Motor neuron (in vitro differentiated cells): Measurements from ENCODE around the gene ARHGAP40. TPM values are rescaled to one million over a fixed set of nuclear protein-coding genes. Genes with fewer than 3 reads are reported as not detected.

Source experiments
- ATAC-seq, 8 experiments: fragments of 200-7000 bp; cut with Tn5 transposase; replicated peaks in 6 of 8; 2 replicates each; pipeline ENCODE4 v1.8.0; 2021; ENCODE audit warnings: mild to moderate bottlenecking in 8 of 8, moderate library complexity in 8 of 8
- H3K27ac ChIP-seq, 2 donors: fragments of 250-450 bp; sonication (Bioruptor Pico); 2 replicates each; pipeline ENCODE4 v1.9.0; 2021; ENCODE audit warnings: antibody characterized with exemption in 2 of 2, mild to moderate bottlenecking in 2 of 2, moderate library complexity in 1 of 2
- H3K4me1 ChIP-seq, 2 donors: fragments of 250-450 bp; sonication (Bioruptor Pico); replicated peaks in 1 of 2; 2 replicates each; pipeline ENCODE4 v1.6.1; 2021; ENCODE audit warnings: antibody characterized with exemption in 2 of 2, mild to moderate bottlenecking in 2 of 2, moderate library complexity in 1 of 2
- H3K4me3 ChIP-seq, 5 donors: fragments of 250-450 bp; sonication (Bioruptor Pico); 2 replicates each; pipeline ENCODE4 v1.9.0; 2021; ENCODE audit warnings: antibody characterized with exemption in 5 of 5, mild to moderate bottlenecking in 5 of 5, moderate library complexity in 4 of 5
- WGBS, 10 experiments: fragments of 450-650 bp; shearing (Covaris generic); methylation state at CpG; one replicate each; pipeline ENCODE4 v1.0.0; 2022; 5-methylcytosine and 5-hydroxymethylcytosine counted together
- in situ Hi-C, 9 experiments: fragments of 400-800 bp; cut with MboI; loops; one replicate each; pipeline ENCODE4 v1.15.0; 2021; ENCODE audit warnings: low sequenced_read_pairs in 9 of 9, low pct_unique_long_range_greater_than_20kb in 2 of 9; ENCODE audit not compliant: unreplicated experiment in 9 of 9
- total RNA-seq, 8 experiments: library from RNA; unstranded; fragments of 300-600 nt; gene quantifications; 2 replicates each; pipeline versions ENCODE4 v1.2.3 to v1.2.4, GENCODE V29; 2022

Gene ARHGAP40
- total RNA-seq, 8 experiments from 2014 or later, result 0.21 to 0.95 TPM; not detected in 6

GRCh38 chr20:38680500-38681306 is 79.1 kb downstream of the ARHGAP40 start:
- in situ Hi-C loops, result no loop called here
- WGBS, 10 experiments, result 0 to 50% (median 20%) methylated on average over 2 to 8 of the region's 9 CpGs; no CpG with 5 or more reads in 1 of the 10 experiments
- Histone ChIP-seq H3K27ac (no peak overlapping the region), H3K4me1 (peaks cover 0 to 2% of the 10 kb centered on the region in 2 donors), H3K4me3 (no peak overlapping the region)
- peak; percentile 57 to 91 (median 66) for ATAC-seq

- H3K27ac ChIP-seq, result no peak overlapping the region
- H3K4me3 ChIP-seq, result no peak overlapping the region
- in situ Hi-C loops, result no loop called here
- WGBS, 10 experiments, result 32 to 100% (median 69%) methylated on average over 1 to 2 of the region's 2 CpGs; no CpG with 5 or more reads in 5 of the 10 experiments
- peaks cover 0 to 2% of the 10 kb centered on the region in 2 donors for H3K4me1 ChIP-seq
- no peak for ATAC-seq
Measured at GRCh38 chr20:38685271-38685670, 83.7 kb downstream of the ARHGAP40 start.

- Histone ChIP-seq H3K4me3 (no peak overlapping the region), H3K4me1 (peaks cover 0 to 2% of the 10 kb centered on the region in 2 donors), H3K27ac (no peak overlapping the region)
- peak in 4 of 8 experiments; percentile 47 to 87 (median 82) for ATAC-seq
- 1 to 45% (median 16%) methylated on average over 3 to 14 of the region's 14 CpGs for WGBS, 10 experiments
- in situ Hi-C loops, result no loop called here
Measured at GRCh38 chr20:38685853-38686473, 84.4 kb downstream of the ARHGAP40 start.

- in situ Hi-C loops, result no loop called here
Measured at GRCh38 chr20:38692436-38693411, 91.1 kb downstream of the ARHGAP40 start.

DNA sequence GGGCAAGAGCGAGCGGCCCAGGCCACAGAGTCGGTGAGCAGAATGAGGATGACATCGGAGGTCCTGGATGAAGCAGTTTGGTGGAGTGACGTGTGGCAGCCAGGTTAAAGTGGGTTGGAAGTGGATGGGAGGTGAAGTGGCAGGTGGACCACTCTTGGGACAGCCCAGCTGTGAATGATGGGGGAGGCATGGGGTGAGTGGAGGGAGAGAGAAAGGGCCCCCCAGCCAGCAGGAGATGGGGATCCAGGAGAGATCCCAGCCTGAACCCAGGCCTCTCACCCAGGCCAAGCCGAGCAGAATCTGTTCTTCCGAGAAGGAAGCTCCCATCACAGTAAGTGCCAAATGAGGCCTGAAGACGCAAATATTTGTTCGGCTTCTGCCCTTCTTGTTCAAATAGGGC is 95.7 kb downstream of the ARHGAP40 start:
- H3K27ac ChIP-seq, result no peak overlapping the region
- H3K4me3 ChIP-seq, result no peak overlapping the region
- 47 to 78% (median 55%) methylated on average over 2 to 7 of the region's 9 CpGs; no CpG with 5 or more reads in 5 of the 10 experiments for WGBS, 10 experiments
- H3K4me1 ChIP-seq, result no peaks in the 10 kb centered on the region
- no peak for ATAC-seq
- in situ Hi-C loops, result no loop called here

More at GRCh38 chr20:38692436-38693411, 91.1 kb downstream of the ARHGAP40 start:
- H3K27ac ChIP-seq, result no peak overlapping the region
- peak in 4 of 8 experiments; percentile 18 to 75 (median 72) for ATAC-seq
- WGBS, 10 experiments, result 0 to 43% (median 0%) methylated on average over 2 to 10 of the region's 13 CpGs; no CpG with 5 or more reads in 1 of the 10 experiments
- H3K4me1 ChIP-seq, result no peaks in the 10 kb centered on the region
- no peak overlapping the region for H3K4me3 ChIP-seq

DNA sequence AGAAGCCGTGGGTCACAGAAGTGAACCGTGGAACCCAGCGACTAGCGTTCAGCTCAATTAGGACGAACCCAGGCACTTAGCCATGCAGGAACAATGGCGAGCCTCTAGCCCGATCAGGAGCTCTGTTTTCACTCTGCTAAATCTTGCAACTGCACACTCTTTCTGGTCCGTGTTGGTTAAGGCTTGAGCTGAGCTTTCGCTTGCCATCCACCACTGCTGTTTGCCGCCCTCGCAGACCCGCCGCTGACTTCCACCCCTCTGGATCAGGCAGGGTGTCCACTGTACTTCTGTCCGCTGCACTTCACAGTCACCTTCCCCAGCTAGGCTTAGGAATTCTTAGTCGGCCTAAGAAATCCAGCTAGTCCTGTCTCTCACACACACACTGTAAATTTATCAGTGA is 96.9 kb downstream of the ARHGAP40 start:
- Histone ChIP-seq H3K4me3 (no peak overlapping the region), H3K27ac (no peak overlapping the region), H3K4me1 (no peaks in the 10 kb centered on the region)
- 0 to 70% (median 53%) methylated on average over 1 to 8 of the region's 15 CpGs; no CpG with 5 or more reads in 2 of the 10 experiments for WGBS, 10 experiments
- ATAC-seq, result no peak
- in situ Hi-C loops, result no loop called here

DNA sequence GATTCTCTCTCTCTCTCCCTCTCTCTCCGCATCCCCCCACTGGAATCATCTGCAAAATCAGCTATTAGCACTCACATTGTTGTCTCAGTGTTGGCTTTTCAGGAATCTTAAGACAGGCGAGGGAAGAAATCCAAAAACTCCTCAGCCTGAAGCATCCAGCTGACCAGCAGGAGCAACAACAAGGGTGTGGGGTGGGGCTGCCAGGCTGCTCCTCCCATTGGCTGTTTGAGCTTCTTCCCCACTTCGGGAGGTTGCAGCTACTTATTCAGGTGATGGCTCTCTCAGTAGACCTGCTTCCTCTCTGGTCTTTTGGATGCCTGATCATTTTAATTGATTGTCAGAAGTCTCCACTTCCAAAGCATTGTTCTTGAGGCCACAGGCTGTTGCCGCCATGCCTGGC is 98.5 kb downstream of the ARHGAP40 start:
- no peak for ATAC-seq
- 14 to 61% (median 39%) methylated on average over 1 to 4 of the region's 4 CpGs; no CpG with 5 or more reads in 4 of the 10 experiments for WGBS, 10 experiments
- Histone ChIP-seq H3K4me1 (no peaks in the 10 kb centered on the region), H3K27ac (no peak overlapping the region), H3K4me3 (no peak overlapping the region)
- in situ Hi-C loops, result no loop called here

Other genes with a start within 250 kb of the ARHGAP40 start
- 10 to 100 TPM; 12.4 to 69.3 (median 32.3) TPM for gene SNHG17, start 166.5 kb upstream of the ARHGAP40 start, total RNA-seq
- gene RALGAPB, start 129.0 kb upstream of the ARHGAP40 start, total RNA-seq, result 10 to 100 TPM; 21.8 to 48.8 (median 32.1) TPM
- not detected for gene ADIG, start 20.6 kb upstream of the ARHGAP40 start, total RNA-seq
- gene SLC32A1, start 122.7 kb downstream of the ARHGAP40 start, total RNA-seq, result 1 to 10 TPM in 1 of 8 experiments, under 1 TPM in 6, not detected in 1; 0.14 to 2.4 (median 0.59) TPM
- gene ACTR5, start 146.7 kb downstream of the ARHGAP40 start, total RNA-seq, result 1 to 10 TPM; 4.3 to 8.0 (median 5.3) TPM
- 1 to 10 TPM in 6 of 8 experiments, under 1 TPM in 2; 0.14 to 3.7 (median 2.6) TPM for gene PPP1R16B, start 203.9 kb downstream of the ARHGAP40 start, total RNA-seq